K562 (cell line): ENCODE measurements around the gene PSAT1. TPM values are rescaled to one million over a fixed set of nuclear protein-coding genes. Genes with fewer than 3 reads are reported as not detected.
A peak's percentile ranks its signal among the peaks of the same experiment; 100 is the strongest.

Source experiments
- ATAC-seq: fragments of 200-7000 bp; cut with Tn5 transposase; 3 replicates; pipeline ENCODE4 v1.9.1; 2020; ENCODE audit warnings: moderate library complexity
- BruUV-seq: library from RNA; stranded (reverse); fragments of 400-500 nt; replicated peaks from 2 replicates; lab custom pipeline; 2021; lab: Mats Ljungman, UMichigan
- CTCF ChIA-PET: fragments of 300-600 bp; formaldehyde crosslinking; extraction: SDS; loops from one replicate; lab custom pipeline; 2021; ENCODE audit warnings: low intra/inter-chr PET ratio; lab: Yijun Ruan, JAX
- POLR2A ChIA-PET: fragments of 300-600, 350-650 bp; sonication (Branson Sonifier 250); formaldehyde crosslinking; extraction: SDS; loops from one replicate; lab custom pipeline; 2021; ENCODE audit warnings: antibody characterized with exemption, inconsistent platforms; lab: Yijun Ruan, JAX
- DNase-seq, 4 experiments: peaks; one replicate each; pipeline versions ENCODE4 v3.0.0 to v3.0.0-alpha.2; 2011 to 2018; ENCODE audit warnings: low spot score in 3 of 4, mixed read lengths in 3 of 4; ENCODE audit errors: extremely low read depth in 1 of 4
- FAIRE-seq: peaks from 2 replicates; lab custom pipeline; 2011; peaks lifted over from hg19 to GRCh38; lab: Jason Lieb, UNC
- H2AFZ ChIP-seq: 2 replicates; pipeline ENCODE4 v1.6.0; 2011; ENCODE audit warnings: low read depth, low read length, control low read depth, inconsistent platforms
- H3K27ac ChIP-seq: fragments of 200-600 bp; 3 replicates; pipeline ENCODE4 v1.8.0; 2011; ENCODE audit warnings: low read depth, mild to moderate bottlenecking, control low read depth, inconsistent platforms, low read length, moderate library complexity, mixed read lengths; ENCODE audit errors: extremely low read depth
- H3K27me3 ChIP-seq, 2 experiments: fragments of 300-600 bp in 1 of 2; 2 replicates in 1 of 2; 3 replicates in 1 of 2; pipeline versions ENCODE4 v1.6.0 to v1.8.0; 2011; ENCODE audit warnings: inconsistent platforms in 2 of 2, low read length in 2 of 2, mild to moderate bottlenecking in 1 of 2, mixed read lengths in 1 of 2, moderate library complexity in 1 of 2; ENCODE audit not compliant: control insufficient read depth in 2 of 2, insufficient read depth in 2 of 2
- H3K36me3 ChIP-seq: fragments of 300-600 bp; 3 replicates; pipeline ENCODE4 v1.8.0; 2011; ENCODE audit warnings: mild to moderate bottlenecking, low read length, inconsistent platforms; ENCODE audit not compliant: control insufficient read depth, insufficient read depth
- H3K4me1 ChIP-seq, 2 experiments: fragments of 200-600 bp in 1 of 2; replicated peaks in 1 of 2; 2 replicates in 1 of 2; 3 replicates in 1 of 2; pipeline versions ENCODE4 v1.5.1 to v1.8.0; 2011; ENCODE audit warnings: inconsistent platforms in 2 of 2, low read length in 2 of 2, mild to moderate bottlenecking in 1 of 2, mixed read lengths in 1 of 2, moderate library complexity in 1 of 2; ENCODE audit not compliant: control insufficient read depth in 2 of 2, insufficient read depth in 2 of 2
- H3K4me2 ChIP-seq: 2 replicates; pipeline ENCODE4 v1.6.1; 2011; ENCODE audit warnings: low read length, control low read depth, inconsistent platforms, mixed read lengths; ENCODE audit not compliant: insufficient read depth
- H3K4me3 ChIP-seq: fragments of 200-600 bp; sonication (generic), shearing (Covaris generic); 2 replicates; pipeline ENCODE4 v1.5.1; 2016; ENCODE audit warnings: control low read depth, inconsistent platforms
- H3K79me2 ChIP-seq: fragments of 200-600 bp; 3 replicates; pipeline ENCODE4 v1.8.0; 2011; ENCODE audit warnings: low read length, inconsistent platforms; ENCODE audit not compliant: control insufficient read depth, insufficient read depth
- H3K9ac ChIP-seq, 2 experiments: 2 replicates each; pipeline versions ENCODE4 v1.6.0 to v1.6.1; 2011; ENCODE audit warnings: low read depth in 2 of 2, low read length in 2 of 2, control low read depth in 1 of 2, inconsistent platforms in 1 of 2, mild to moderate bottlenecking in 1 of 2, mixed read lengths in 1 of 2; ENCODE audit not compliant: insufficient read depth in 1 of 2
- H3K9me1 ChIP-seq: one replicate; pipeline ENCODE4 v1.6.0; 2011; ENCODE audit warnings: inconsistent platforms, mild to moderate bottlenecking, low read length, moderate library complexity; ENCODE audit not compliant: control insufficient read depth, insufficient read depth
- H3K9me3 ChIP-seq: replicated peaks from 2 replicates; pipeline ENCODE4 v1.5.1; 2011; ENCODE audit warnings: low read depth, low read length, inconsistent platforms; ENCODE audit not compliant: control insufficient read depth, insufficient read depth
- H4K20me1 ChIP-seq: replicated peaks from 2 replicates; pipeline ENCODE4 v1.6.1; 2011; ENCODE audit warnings: low read length, inconsistent platforms, mixed read lengths; ENCODE audit not compliant: control insufficient read depth, insufficient read depth
- BRD4 ChIP-seq: fragments of 200-600 bp; sonication (generic); IDR thresholded peaks from 2 replicates; pipeline ENCODE4 v1.6.1; 2017; ENCODE audit warnings: inconsistent platforms
- CBFA2T2 ChIP-seq: fragments of 450-650 bp; conservative IDR thresholded peaks from 2 replicates; pipeline ENCODE4 v1.6.1; 2017; ENCODE audit warnings: mild to moderate bottlenecking
- CEBPB ChIP-seq: fragments of 450-650 bp; IDR thresholded peaks from 2 replicates; pipeline ENCODE4 v1.6.1; 2016; ENCODE audit warnings: missing genetic modification characterization, missing compliant biosample characterization
- CREB3L1 ChIP-seq: fragments of 450-650 bp; IDR thresholded peaks from 2 replicates; pipeline ENCODE4 v1.6.1; 2014; ENCODE audit warnings: low read depth, mild to moderate bottlenecking, moderate library complexity, borderline replicate concordance
- CSDE1 ChIP-seq, 2 experiments: fragments of 450-650 bp; IDR thresholded peaks; 2 replicates each; pipeline ENCODE4 v1.6.1; 2016; ENCODE audit warnings: mild to moderate bottlenecking in 1 of 2
- ESRRB ChIP-seq: fragments of 250-450 bp; sonication (Bioruptor Pico); IDR thresholded peaks from 2 replicates; pipeline ENCODE4 v1.5.0; 2020; ENCODE audit warnings: mild to moderate bottlenecking, moderate library complexity, borderline replicate concordance
- GABPA ChIP-seq: fragments of 200-800 bp; sonication (Bioruptor generic); conservative IDR thresholded peaks from 2 replicates; pipeline ENCODE4 v1.6.1; 2016; ENCODE audit warnings: low read depth, missing genetic modification characterization, missing compliant biosample characterization
- IRF1 ChIP-seq: sonication (generic); formaldehyde crosslinking; IDR thresholded peaks from 2 replicates; pipeline ENCODE4 v1.8.0; 2022; ENCODE audit warnings: missing genetic modification reagents, mild to moderate bottlenecking, borderline replicate concordance
- L3MBTL2 ChIP-seq: fragments of 450-650 bp; IDR thresholded peaks from 2 replicates; pipeline ENCODE4 v1.6.1; 2016; ENCODE audit warnings: mild to moderate bottlenecking, moderate library complexity
- MBD1 ChIP-seq: fragments of 250-450 bp; sonication (Bioruptor Pico); IDR thresholded peaks from 2 replicates; pipeline ENCODE4 v1.8.0; 2022; ENCODE audit warnings: inconsistent platforms
- NFRKB ChIP-seq: fragments of 450-650 bp; IDR thresholded peaks from 2 replicates; pipeline ENCODE4 v1.6.1; 2016; ENCODE audit warnings: low read depth
- NFXL1 ChIP-seq: fragments of 450-650 bp; formaldehyde crosslinking; IDR thresholded peaks from 2 replicates; pipeline ENCODE4 v1.4.0; 2021; ENCODE audit warnings: mild to moderate bottlenecking
- PHF8 ChIP-seq: fragments of 200-600 bp; sonication (generic); IDR thresholded peaks from 2 replicates; pipeline ENCODE4 v1.6.1; 2012; ENCODE audit warnings: mixed run types, mild to moderate bottlenecking, inconsistent platforms, low read length, moderate library complexity, borderline replicate concordance
- TCFL5 ChIP-seq: fragments of 250-450 bp; sonication (Bioruptor Pico); conservative IDR thresholded peaks from 2 replicates; pipeline ENCODE4 v1.6.1; 2021; ENCODE audit warnings: mild to moderate bottlenecking, moderate library complexity, matching md5 sums
- ZBTB33 ChIP-seq: sonication (generic); formaldehyde crosslinking; IDR thresholded peaks from 2 replicates; pipeline ENCODE4 v1.8.1; 2023; ENCODE audit warnings: mild to moderate bottlenecking, missing genetic modification reagents
- ZNF79 ChIP-seq: fragments of 250-450 bp; sonication (Bioruptor Pico); IDR thresholded peaks from 2 replicates; pipeline ENCODE4 v1.4.0; 2020; ENCODE audit warnings: low read depth, mild to moderate bottlenecking, moderate library complexity
- WGBS: fragments of 100-300 bp; shearing (Covaris generic); methylation state at CpG from one replicate; pipeline ENCODE4 v1.1.6; 2016; ENCODE audit warnings: low coverage, mixed read lengths; ENCODE audit not compliant: insufficient coverage; ENCODE audit errors: missing lambda C conversion rate; 5-methylcytosine and 5-hydroxymethylcytosine counted together
- in situ Hi-C: fragments of 300-500 bp; cut with MboI; formaldehyde crosslinking; loops from 4 replicates; pipeline ENCODE4 v1.15.0; 2018; ENCODE audit warnings: inconsistent platforms, mixed read lengths
- intact Hi-C: fragments of 100-400 bp; cut with micrococcal nuclease; formaldehyde crosslinking; loops from 2 replicates; pipeline ENCODE4 v1.14.2; 2022
- polyA plus RNA-seq, 8 experiments: library from polyadenylated mRNA; depleted of rRNA in 4 of 8; stranded (reverse) in 5 of 8; unstranded in 3 of 8; fragments of >200 nt; fragmentation: Nextera tagmentation in 2 of 8; fragmentation: Illumina TruSeq in 1 of 8; extraction: Ambion mirVana in 2 of 8; extraction: Trizol in 1 of 8; gene quantifications; 2 replicates each; pipeline versions ENCODE4 v1.2.1 to v1.2.3, GENCODE V29; 2011 to 2014; ENCODE audit warnings: inconsistent platforms in 1 of 8, missing spikeins in 1 of 8
- total RNA-seq, 7 experiments: library from RNA; depleted of rRNA in 6 of 7; stranded (reverse); fragments of >200 nt in 6 of 7; fragmentation: Illumina TruSeq in 2 of 7; extraction: Trizol in 2 of 7; gene quantifications; 2 replicates each; pipeline versions ENCODE4 v1.2.1 to v1.2.3, GENCODE V29; 2011 to 2021; ENCODE audit warnings: low replicate concordance in 1 of 7

Gene PSAT1
- total and polyA plus RNA-seq, 9 of the 15 experiments (the other 6 are each of a cell fraction or from before 2014, with no cell fraction given), result 29.7 to 151 (median 98.3) TPM

- TF ChIP-seq NFRKB, result peak; percentile 87; the same call in 1 of the 2 replicates
- TF ChIP-seq ZBTB33 (CRISPR knock-in tag), result peak; percentile 66; the same call in 1 of the 2 replicates
- TF ChIP-seq MBD1, result peak; percentile 64; the same call in 1 of the 2 replicates
- no peak for TF ChIP-seq NFXL1 (CRISPR knock-in tag)
- peak; percentile 33; the same call in 1 of the 2 replicates for TF ChIP-seq BRD4
- TF ChIP-seq PHF8, result peak; percentile 48; the same call in 1 of the 2 replicates
These were observed 578 bp upstream of the PSAT1 start (continued) for GRCh38 chr9:78296201-78296892.

GRCh38 chr9:78297672-78297961 lies 692 bp downstream of the PSAT1 start:
- intact Hi-C loops, result no loop called here
- in situ Hi-C loops, result no loop called here
- CTCF ChIA-PET, result no interaction called here
- TF ChIP-seq ZNF79 (CRISPR knock-in tag), result no peak
- no peak for TF ChIP-seq CSDE1 (IDR thresholded peaks at IDR 0.05)
- TF ChIP-seq CBFA2T2, result no peak
- no peak for TF ChIP-seq L3MBTL2
- TF ChIP-seq CEBPB (tag), result no peak
- TF ChIP-seq IRF1 (CRISPR knock-in tag), result no peak
- TF ChIP-seq CREB3L1, result no peak
- no peak for TF ChIP-seq TCFL5
- no peak for TF ChIP-seq ESRRB
- no peak for TF ChIP-seq GABPA

More at GRCh38 chr9:78297672-78297961, 692 bp downstream of the PSAT1 start:
- 3% methylated on average over 7 of the region's 10 CpGs for WGBS
- no peak for ATAC-seq
- H3K4me3 ChIP-seq, result peak overlapping the region; percentile 73
- H4K20me1 ChIP-seq, result peaks cover 11% of the 10 kb centered on the region; the same call in 1 of the 2 replicates
- no peaks in the 10 kb centered on the region for H3K27me3 ChIP-seq
- peaks cover 4 to 15% of the 10 kb centered on the region in 2 experiments; a peak in 4 of 5 replicates for H3K4me1 ChIP-seq
- peak overlapping the region; percentile 88 to 96 for H3K9ac ChIP-seq
- H3K79me2 ChIP-seq, result peaks cover 36% of the 10 kb centered on the region
- peak overlapping the region; percentile 92 for H2AFZ ChIP-seq
- peak overlapping the region; percentile 92 for H3K4me2 ChIP-seq
- H3K36me3 ChIP-seq, result peaks cover 28% of the 10 kb centered on the region
- no TSS peak for BruUV-seq
- no peak for FAIRE-seq
- H3K27ac ChIP-seq, result peak overlapping the region; percentile 84
- POLR2A ChIA-PET, result interaction anchor here (0.6 to 2.8 kb wide), 12 partner anchors 11 to 1269 kb away, joined by 3 to 13 read pairs (median 4); no protein-coding TSS in a partner anchor
- H3K9me3 ChIP-seq, result no peaks in the 10 kb centered on the region
- H3K9me1 ChIP-seq, result no peaks in the 10 kb centered on the region
- DNase-seq, result peak in 1 of 4 experiments; percentile 38
